Eye (tissue), 1 donor: ENCODE measurements around the gene CRADD.
"Not testable (repeated sequence)": the region's sequence is repeated elsewhere in the genome, so short reads cannot be mapped to it uniquely, and the experiment has no call there.

Experiments used
- DNase-seq: peaks from one replicate; pipeline ENCODE4 v3.0.0-alpha.2; 2015

CRADD gene

GRCh38 chr12:93708952-93709351, 31.8 kb downstream of the CRADD start:
- DNase-seq: no peak

GRCh38 chr12:93709386-93709785, 32.2 kb downstream of the CRADD start:
- no peak for DNase-seq

- no peak for DNase-seq
Measured at GRCh38 chr12:93710574-93710926, 33.4 kb downstream of the CRADD start.

- not testable (repeated sequence) for DNase-seq
Measured at GRCh38 chr12:93711502-93711901, 34.3 kb downstream of the CRADD start.

- no peak for DNase-seq
Measured at GRCh38 chr12:93712200-93712599, 35.0 kb downstream of the CRADD start.

- no peak for DNase-seq
Measured at GRCh38 chr12:93713060-93713459, 35.9 kb downstream of the CRADD start.

GRCh38 chr12:93713800-93714199, 36.6 kb downstream of the CRADD start:
- DNase-seq: no peak

GRCh38 chr12:93714382-93714781, 37.2 kb downstream of the CRADD start:
- DNase-seq: no peak

GRCh38 chr12:93719710-93720109, 42.5 kb downstream of the CRADD start:
- no peak for DNase-seq

- DNase-seq: no peak
Measured at GRCh38 chr12:93720559-93720958, 43.4 kb downstream of the CRADD start.

- no peak for DNase-seq
Measured at GRCh38 chr12:93722179-93722578, 45.0 kb downstream of the CRADD start.

- no peak for DNase-seq
Measured at GRCh38 chr12:93722835-93723567, 45.8 kb downstream of the CRADD start.

- DNase-seq: no peak
Measured at GRCh38 chr12:93723568-93723930, 46.4 kb downstream of the CRADD start.

- no peak for DNase-seq
Measured at GRCh38 chr12:93725531-93725930, 48.4 kb downstream of the CRADD start.

- DNase-seq: no peak
Measured at GRCh38 chr12:93727195-93727811, 50.1 kb downstream of the CRADD start.

- no peak for DNase-seq
Measured at GRCh38 chr12:93727911-93728310, 50.7 kb downstream of the CRADD start.

- no peak for DNase-seq
Measured at GRCh38 chr12:93729934-93730333, 52.8 kb downstream of the CRADD start.

- no peak for DNase-seq
Measured at GRCh38 chr12:93733358-93733757, 56.2 kb downstream of the CRADD start.

- no peak for DNase-seq
Measured at GRCh38 chr12:93733928-93734327, 56.8 kb downstream of the CRADD start.

- no peak for DNase-seq
Measured at GRCh38 chr12:93734784-93735183, 57.6 kb downstream of the CRADD start.

GRCh38 chr12:93736640-93737178, 59.5 kb downstream of the CRADD start:
- no peak for DNase-seq

- DNase-seq: no peak
Measured at GRCh38 chr12:93737457-93738198, 60.5 kb downstream of the CRADD start.

- DNase-seq: no peak
Measured at GRCh38 chr12:93738199-93739058, 61.3 kb downstream of the CRADD start.
